Measurements from ENCODE around the gene SCYGR7. TPM values are rescaled to one million over a fixed set of nuclear protein-coding genes. Genes with fewer than 3 reads are reported as not detected.
"Not testable (repeated sequence)": the region's sequence is repeated elsewhere in the genome, so short reads cannot be mapped to it uniquely, and the experiment has no call there.

The SCYGR7 gene
- total and polyA plus RNA-seq, 12 donors, result not detected

DNA sequence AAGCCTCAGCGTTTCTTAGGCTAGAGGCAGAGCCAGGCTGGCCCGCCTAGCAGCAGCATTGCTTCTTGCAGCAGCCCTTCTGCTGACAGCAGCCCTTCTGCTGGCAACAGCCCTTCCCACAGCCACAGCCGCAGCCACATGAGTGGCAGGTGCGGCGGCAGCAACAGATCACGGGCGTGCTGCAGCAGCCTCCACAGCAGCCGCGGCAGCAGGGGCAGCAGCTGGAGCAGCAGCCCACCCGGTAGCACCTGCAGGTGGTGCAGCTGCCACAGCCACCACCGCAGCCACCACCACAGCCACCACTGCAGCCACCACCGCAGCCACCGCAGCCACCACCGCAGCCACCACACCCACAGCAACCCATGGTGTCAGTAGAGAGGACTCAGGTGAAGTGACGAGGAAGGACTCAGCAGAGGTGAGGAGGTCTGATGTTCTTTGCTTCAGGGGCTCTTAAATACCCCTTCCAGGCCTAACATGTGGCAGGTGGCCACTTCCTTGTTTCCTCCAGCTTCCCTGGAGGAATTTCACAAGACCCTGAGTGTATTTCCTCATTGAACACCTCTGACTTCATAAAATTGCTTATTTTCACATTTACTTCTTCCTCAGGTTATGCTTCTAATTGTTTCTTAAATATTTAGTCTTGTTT, 3.6 kb upstream of the SCYGR7 start, which contains the start of gene SCYGR6:
TSS of gene SCYGR6 (minus strand) at position 364 of the 646 bp plus-strand sequence. CDS start at position 364, 0 bp downstream.
- no peak within 1 kb of the TSS for H3K4me3 ChIP-seq
- WGBS, 4 donors, result 77 to 91% (median 88%) methylated on average over 3 to 15 of the region's 15 CpGs
- no peaks in the 10 kb centered on the region for H3K4me1 ChIP-seq (replicated peaks in 1 of 2)
- H3K27ac ChIP-seq, result no peak within 1 kb of the TSS
- intact Hi-C loops (cut with DNase I), result no loop called here
- DNase-seq, result no peak
- H3K27me3 ChIP-seq, result peaks cover 5% of the 10 kb centered on the region
- no peaks in the 10 kb centered on the region for H3K36me3 ChIP-seq (replicated peaks in 1 of 2)
- no peaks in the 10 kb centered on the region for H3K9me3 ChIP-seq (replicated peaks in 1 of 3)
- TF ChIP-seq CTCF (IDR thresholded peaks at IDR 0.05) (no peak), POLR2A (IDR thresholded peaks at IDR 0.05) (no peak)

- no peaks in the 10 kb centered on the region for H3K4me1 ChIP-seq (replicated peaks in 1 of 2)
- no peaks in the 10 kb centered on the region for H3K9me3 ChIP-seq (replicated peaks in 1 of 3)
- no peak for DNase-seq
- 81 to 86% (median 83%) methylated on average over 14 of the region's 14 CpGs for WGBS, 4 donors
- no peak overlapping the region for H3K4me3 ChIP-seq
- no peaks in the 10 kb centered on the region for H3K36me3 ChIP-seq (replicated peaks in 1 of 2)
- intact Hi-C loops (cut with DNase I), result no loop called here
- H3K27me3 ChIP-seq, result no peaks in the 10 kb centered on the region
- no peak overlapping the region for H3K27ac ChIP-seq
- no peak for TF ChIP-seq POLR2A (IDR thresholded peaks at IDR 0.05)
- TF ChIP-seq CTCF (IDR thresholded peaks at IDR 0.05), result no peak
These were observed 11.2 kb downstream of the SCYGR7 start for GRCh38 chr2:227739351-227739750.

DNA sequence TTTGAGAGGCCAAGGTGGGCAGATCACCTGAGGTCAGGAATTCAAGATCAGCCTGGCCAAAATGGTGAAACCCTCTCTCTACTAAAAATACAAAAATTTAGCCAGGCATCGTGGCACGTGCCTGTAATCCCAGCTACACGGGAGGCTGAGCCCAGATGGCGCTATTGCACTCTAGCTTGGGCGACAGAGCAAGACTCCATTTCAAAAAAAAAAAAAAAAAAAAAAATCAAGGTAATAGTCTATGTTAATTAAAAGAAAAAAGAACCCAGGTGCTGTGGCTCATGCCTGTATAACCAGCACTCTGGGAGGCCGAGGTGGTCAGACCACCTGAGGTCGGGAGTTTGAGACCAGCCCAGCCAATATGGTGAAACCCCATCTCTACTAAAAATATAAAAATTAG, 12.6 kb downstream of the SCYGR7 start:
- H3K27ac ChIP-seq; H3K27me3 ChIP-seq; H3K36me3 ChIP-seq (replicated peaks in 1 of 2); H3K9me3 ChIP-seq (replicated peaks in 1 of 3); H3K4me1 ChIP-seq (replicated peaks in 1 of 2); intact Hi-C loops (cut with DNase I); H3K4me3 ChIP-seq: not testable (repeated sequence)
- DNase-seq, result peak in 1 of 7 donors; percentile 24
- WGBS, 4 donors, result 69 to 77% (median 72%) methylated on average over 7 of the region's 7 CpGs

GRCh38 chr2:227745594-227745993, 17.5 kb downstream of the SCYGR7 start, which contains the start of gene SCYGR8:
SCYGR8 (plus strand) TSS chr2:227745894; CDS start chr2:227745894, 0 bp downstream.
- 87 to 95% (median 94%) methylated on average over 5 to 6 of the region's 9 CpGs for WGBS, 4 donors
- DNase-seq, result no peak
- intact Hi-C loops (cut with DNase I), result no loop called here

More at GRCh38 chr2:227745594-227745993, 17.5 kb downstream of the SCYGR7 start, which contains the start of gene SCYGR8:
- Histone ChIP-seq H3K27ac (no peak within 1 kb of the TSS), H3K9me3 (replicated peaks in 1 of 3) (no peaks in the 10 kb centered on the region), H3K4me3 (no peak within 1 kb of the TSS), H3K27me3 (no peaks in the 10 kb centered on the region), H3K36me3 (replicated peaks in 1 of 2) (no peaks in the 10 kb centered on the region), H3K4me1 (replicated peaks in 1 of 2) (no peaks in the 10 kb centered on the region)
- TF ChIP-seq POLR2A (IDR thresholded peaks at IDR 0.05) (no peak), CTCF (IDR thresholded peaks at IDR 0.05) (no peak)
